GM23248 (cell line): Measurements from ENCODE around the gene HCFC1R1.

ENCODE experiments used
- EZH2 ChIP-seq: fragments of 200-600 bp; sonication (generic); IDR thresholded peaks from 2 replicates; pipeline ENCODE4 v1.6.1; 2018; ENCODE audit warnings: antibody characterized with exemption, mild to moderate bottlenecking; ENCODE audit not compliant: insufficient read depth, poor library complexity, severe bottlenecking
- EZH2phosphoT487 ChIP-seq: fragments of 200-600 bp; sonication (generic); IDR thresholded peaks from 2 replicates; pipeline ENCODE4 v1.6.1; 2018; ENCODE audit warnings: antibody characterized with exemption, moderate library complexity, mild to moderate bottlenecking, low read depth; ENCODE audit not compliant: insufficient read depth

GRCh38 chr16:3013491-3013951, 10.2 kb downstream of the HCFC1R1 start:
- TF ChIP-seq EZH2 (no peak), EZH2phosphoT487 (no peak)
